Prostate gland (tissue), 2 donors: Measurements from ENCODE around the gene ZC3H10. TPM values are rescaled to one million over a fixed set of nuclear protein-coding genes. Genes with fewer than 3 reads are reported as not detected.
A peak's percentile ranks its signal among the peaks of the same experiment; 100 is the strongest.

ENCODE experiments used
- DNase-seq: peaks from one replicate; pipeline ENCODE4 v3.0.0-alpha.2; 2019; ENCODE audit warnings: low spot score
- H3K27ac ChIP-seq, 2 donors: fragments of 200-600 bp; sonication (generic); 2 replicates each; pipeline ENCODE4 v1.5.1; 2017 to 2019
- H3K27me3 ChIP-seq: fragments of 200-600 bp; sonication (generic); replicated peaks from 2 replicates; pipeline ENCODE4 v1.5.1; 2019; ENCODE audit not compliant: insufficient read depth
- H3K36me3 ChIP-seq, 2 donors: fragments of 200-600 bp; sonication (generic); 1 replicate in 1 of 2; 2 replicates in 1 of 2; pipeline versions ENCODE4 v1.5.1 to v1.8.1; 2017 to 2019
- H3K4me1 ChIP-seq: fragments of 200-600 bp; sonication (generic); replicated peaks from 2 replicates; pipeline ENCODE4 v1.5.1; 2019
- H3K4me3 ChIP-seq, 2 donors: fragments of 200-600 bp; sonication (generic); 2 replicates each; pipeline ENCODE4 v1.5.1; 2017 to 2019
- H3K9me3 ChIP-seq: fragments of 200-600 bp; sonication (generic); 2 replicates; pipeline ENCODE4 v1.5.1; 2017
- POLR2A ChIP-seq: fragments of 450-650 bp; IDR thresholded peaks from one replicate; pipeline ENCODE4 v1.6.1; 2016; ENCODE audit warnings: antibody characterized with exemption, mild to moderate bottlenecking
- POLR2AphosphoS5 ChIP-seq: sonication (generic); formaldehyde crosslinking; IDR thresholded peaks from one replicate; pipeline ENCODE4 v1.6.1; 2017; ENCODE audit warnings: antibody characterized with exemption
- WGBS: methylation state at CpG from one replicate; pipeline ENCODE4 v1.1.5; 2018; 5-methylcytosine and 5-hydroxymethylcytosine counted together
- intact Hi-C: fragments of 100-400 bp; cut with DNase I; formaldehyde crosslinking; loops from one replicate; pipeline ENCODE4 v1.14.2; 2022
- total RNA-seq, 2 donors: library from RNA; depleted of rRNA; stranded (reverse); fragments of >200 nt; gene quantifications; one replicate each; pipeline ENCODE4 v1.1.0, GENCODE V29; 2016
- TF ChIP-seq, protein P1 (sequence below), 4 experiments: fragments of 200-600 bp in 2 of 4; fragments of 450-650 bp in 2 of 4; sonication (generic) in 2 of 4; IDR thresholded peaks; 1 replicate in 3 of 4; 2 replicates in 1 of 4; pipeline ENCODE4 v1.5.1; 2016 to 2019; ENCODE audit warnings: antibody characterized with exemption in 4 of 4, mild to moderate bottlenecking in 2 of 4, moderate library complexity in 2 of 4

ZC3H10 gene
- total RNA-seq, 2 donors from 2014 or later, result 4.6 to 9.1 TPM

DNA sequence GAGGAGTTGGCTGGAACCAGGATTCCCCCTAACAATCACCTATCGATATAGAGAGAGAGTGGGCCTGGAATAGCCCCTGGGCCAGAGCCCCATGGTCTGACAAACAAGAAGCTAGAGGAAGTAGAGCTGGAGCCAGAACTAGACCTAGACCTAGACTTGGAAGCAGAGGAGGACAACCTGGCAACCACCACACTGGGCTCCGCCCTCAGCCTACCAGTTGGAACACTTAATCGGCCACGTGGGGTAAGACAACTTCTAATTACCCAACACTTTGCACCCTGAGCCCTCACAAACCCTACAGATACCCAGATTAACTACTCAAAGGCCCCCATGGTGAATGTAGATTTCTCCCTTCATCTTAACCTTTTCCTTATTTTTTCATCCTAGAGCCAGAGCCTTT is 18.3 kb upstream of the ZC3H10 start:
- no peak for TF ChIP-seq POLR2AphosphoS5
- TF ChIP-seq, protein P1, sequence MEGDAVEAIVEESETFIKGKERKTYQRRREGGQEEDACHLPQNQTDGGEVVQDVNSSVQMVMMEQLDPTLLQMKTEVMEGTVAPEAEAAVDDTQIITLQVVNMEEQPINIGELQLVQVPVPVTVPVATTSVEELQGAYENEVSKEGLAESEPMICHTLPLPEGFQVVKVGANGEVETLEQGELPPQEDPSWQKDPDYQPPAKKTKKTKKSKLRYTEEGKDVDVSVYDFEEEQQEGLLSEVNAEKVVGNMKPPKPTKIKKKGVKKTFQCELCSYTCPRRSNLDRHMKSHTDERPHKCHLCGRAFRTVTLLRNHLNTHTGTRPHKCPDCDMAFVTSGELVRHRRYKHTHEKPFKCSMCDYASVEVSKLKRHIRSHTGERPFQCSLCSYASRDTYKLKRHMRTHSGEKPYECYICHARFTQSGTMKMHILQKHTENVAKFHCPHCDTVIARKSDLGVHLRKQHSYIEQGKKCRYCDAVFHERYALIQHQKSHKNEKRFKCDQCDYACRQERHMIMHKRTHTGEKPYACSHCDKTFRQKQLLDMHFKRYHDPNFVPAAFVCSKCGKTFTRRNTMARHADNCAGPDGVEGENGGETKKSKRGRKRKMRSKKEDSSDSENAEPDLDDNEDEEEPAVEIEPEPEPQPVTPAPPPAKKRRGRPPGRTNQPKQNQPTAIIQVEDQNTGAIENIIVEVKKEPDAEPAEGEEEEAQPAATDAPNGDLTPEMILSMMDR (IDR thresholded peaks at IDR 0.05), result no peak
- TF ChIP-seq POLR2A, result no peak
- no peak overlapping the region for H3K27ac ChIP-seq
- no peak overlapping the region for H3K4me3 ChIP-seq
- intact Hi-C loops, result loop anchor here (5.0 to 10.0 kb wide), 3 partner anchors 52 to 365 kb away; partner anchors contain the start of gene SUOX
- H3K27me3 ChIP-seq, result no peaks in the 10 kb centered on the region
- 91% methylated on average over 4 of the region's 4 CpGs for WGBS
- no peak for DNase-seq
- no peaks in the 10 kb centered on the region for H3K36me3 ChIP-seq
- H3K4me1 ChIP-seq, result no peaks in the 10 kb centered on the region
- H3K9me3 ChIP-seq, result no peaks in the 10 kb centered on the region

DNA sequence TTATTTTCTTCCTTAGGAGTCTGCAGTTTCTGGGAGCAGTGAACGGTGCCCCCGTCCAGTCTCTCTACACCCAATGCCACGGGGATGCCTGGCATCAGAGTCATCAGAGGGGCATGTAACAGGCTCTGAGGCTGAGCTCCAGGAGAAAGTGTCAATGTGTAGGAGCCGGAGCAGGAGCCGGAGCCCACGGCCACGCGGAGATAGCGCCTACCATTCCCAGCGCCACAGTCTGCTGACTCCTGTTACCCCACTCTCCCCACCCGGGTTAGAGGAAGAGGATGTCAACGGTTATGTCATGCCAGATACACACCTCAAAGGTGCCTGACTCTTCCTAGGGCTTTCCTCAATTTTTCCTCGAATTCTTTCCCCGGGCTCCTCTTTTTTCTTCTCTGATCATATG is 17.0 kb upstream of the ZC3H10 start:
- intact Hi-C loops, result loop anchor here (5.0 to 10.0 kb wide), 3 partner anchors 54 to 366 kb away; partner anchors contain the start of gene SUOX
- Histone ChIP-seq H3K4me1 (peaks cover 10% of the 10 kb centered on the region), H3K27ac (no peak overlapping the region), H3K4me3 (no peak overlapping the region), H3K27me3 (no peaks in the 10 kb centered on the region), H3K9me3 (no peaks in the 10 kb centered on the region), H3K36me3 (no peaks in the 10 kb centered on the region)
- WGBS, result 89% methylated on average over 14 of the region's 14 CpGs
- TF ChIP-seq POLR2A (no peak), POLR2AphosphoS5 (no peak)
- TF ChIP-seq, protein P1 (IDR thresholded peaks at IDR 0.05), result no peak
- DNase-seq, result no peak

- WGBS, result 92% methylated on average over 1 of the region's 1 CpG
- Histone ChIP-seq H3K27ac (no peak overlapping the region), H3K4me1 (peaks cover 10% of the 10 kb centered on the region), H3K36me3 (peaks cover 2 to 6% of the 10 kb centered on the region in 2 donors), H3K4me3 (no peak overlapping the region), H3K9me3 (no peaks in the 10 kb centered on the region), H3K27me3 (no peaks in the 10 kb centered on the region)
- TF ChIP-seq POLR2A, result no peak
- intact Hi-C loops, result loop anchor here (5.0 to 10.0 kb wide), 3 partner anchors 55 to 368 kb away; partner anchors contain the start of gene SUOX
- no peak for DNase-seq
Measured at GRCh38 chr12:56102683-56103065, 15.4 kb upstream of the ZC3H10 start.

DNA sequence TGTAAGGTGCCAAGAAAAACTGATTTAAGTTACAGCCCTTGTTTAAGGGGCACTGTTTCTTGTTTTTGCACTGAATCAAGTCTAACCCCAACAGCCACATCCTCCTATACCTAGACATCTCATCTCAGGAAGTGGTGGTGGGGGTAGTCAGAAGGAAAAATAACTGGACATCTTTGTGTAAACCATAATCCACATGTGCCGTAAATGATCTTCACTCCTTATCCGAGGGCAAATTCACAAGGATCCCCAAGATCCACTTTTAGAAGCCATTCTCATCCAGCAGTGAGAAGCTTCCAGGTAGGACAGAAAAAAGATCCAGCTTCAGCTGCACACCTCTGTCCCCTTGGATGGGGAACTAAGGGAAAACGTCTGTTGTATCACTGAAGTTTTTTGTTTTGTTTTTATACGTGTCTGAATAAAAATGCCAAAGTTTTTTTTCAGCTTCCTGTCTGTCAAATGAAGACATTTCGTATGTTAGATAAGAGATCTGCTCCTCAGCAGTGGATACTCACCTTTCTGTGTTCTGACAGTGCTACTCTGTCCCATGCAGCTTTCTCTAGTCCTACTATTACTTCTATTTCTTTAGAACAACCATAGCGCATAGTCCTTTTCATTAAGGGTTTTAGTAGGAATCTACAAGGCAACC is 14.9 kb upstream of the ZC3H10 start:
- Histone ChIP-seq H3K36me3 (peaks cover 3 to 10% of the 10 kb centered on the region in 2 donors), H3K4me3 (peak overlapping the region in 1 of 2 donors; percentile 80), H3K9me3 (no peaks in the 10 kb centered on the region), H3K4me1 (peaks cover 10% of the 10 kb centered on the region), H3K27me3 (no peaks in the 10 kb centered on the region), H3K27ac (peak overlapping the region; percentile 86 to 88)
- TF ChIP-seq POLR2AphosphoS5 (no peak), POLR2A (no peak)
- TF ChIP-seq, protein P1 (IDR thresholded peaks at IDR 0.05), result no peak
- DNase-seq, result no peak
- intact Hi-C loops, result loop anchor here (5.0 to 10.0 kb wide), 3 partner anchors 56 to 368 kb away; partner anchors contain the start of gene SUOX
- 49% methylated on average over 6 of the region's 6 CpGs for WGBS

GRCh38 chr12:56103823-56104108 is 14.3 kb upstream of the ZC3H10 start:
- Histone ChIP-seq H3K4me3 (peak overlapping the region; percentile 80), H3K27me3 (no peaks in the 10 kb centered on the region), H3K36me3 (peaks cover 3 to 10% of the 10 kb centered on the region in 2 donors), H3K4me1 (peaks cover 10% of the 10 kb centered on the region), H3K27ac (peak overlapping the region; percentile 86 to 88), H3K9me3 (no peaks in the 10 kb centered on the region)
- intact Hi-C loops, result loop anchor here (5.0 to 10.0 kb wide), 3 partner anchors 56 to 369 kb away; partner anchors contain the start of gene SUOX
- 0% methylated on average over 8 of the region's 8 CpGs for WGBS
- DNase-seq, result no peak
- TF ChIP-seq POLR2AphosphoS5 (no peak), POLR2A (no peak)
- TF ChIP-seq, protein P1 (IDR thresholded peaks at IDR 0.05), result no peak
